HG03045 (cell line): Measurements from ENCODE around the gene SEC14L6.
A peak's percentile ranks its signal among the peaks of the same experiment; 100 is the strongest.

ENCODE experiments used
- ATAC-seq: cut with Tn5 transposase; IDR thresholded peaks from one replicate; pipeline ENCODE4 v1.9.1; 2021; ENCODE audit warnings: mild to moderate bottlenecking, moderate library complexity; ENCODE audit not compliant: unreplicated experiment

The SEC14L6 gene

GRCh38 chr22:30546616-30547015, at the start of gene SEC14L6:
Gene SEC14L6, minus strand, starts transcription at chr22:30546741. Its CDS starts 59 bp downstream, at chr22:30546682.
- ATAC-seq, result no peak

DNA sequence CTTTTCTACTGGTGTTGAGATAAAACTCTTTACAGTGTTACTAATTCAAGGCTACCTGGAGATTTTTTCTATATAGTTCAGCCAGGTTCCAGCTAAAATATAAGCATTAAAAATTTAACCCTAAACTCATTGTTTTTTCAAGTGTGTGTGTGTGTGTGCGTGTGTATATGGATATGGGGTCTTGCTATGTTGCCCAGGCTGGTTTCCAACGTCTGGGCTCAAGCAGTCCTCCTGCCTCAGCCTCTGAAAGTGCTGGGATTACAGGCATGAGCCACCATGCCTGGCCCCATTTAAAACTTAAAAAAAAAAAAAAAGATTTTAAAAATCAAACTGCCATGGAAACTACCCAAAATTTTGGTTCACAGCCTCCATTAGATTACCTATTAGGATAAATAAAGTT, 49.7 kb upstream of the SEC14L6 start:
- no peak for ATAC-seq

DNA sequence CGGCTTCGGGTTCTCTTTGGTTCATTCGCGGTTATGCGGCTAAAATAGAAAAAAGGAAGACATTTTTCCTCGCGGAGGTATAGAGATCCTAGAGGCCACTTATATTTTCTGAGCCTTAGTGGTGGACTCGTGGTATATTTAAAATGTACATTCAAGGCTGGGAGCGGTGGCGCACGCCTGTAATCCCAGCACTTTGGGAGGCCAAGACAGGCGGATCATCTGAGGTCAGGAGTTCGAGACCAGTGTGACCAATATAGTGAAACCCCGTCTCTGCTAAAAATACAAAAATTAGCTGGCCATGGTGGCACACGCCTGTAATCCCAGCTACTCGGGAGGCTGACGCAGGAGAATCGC, 45.8 kb upstream of the SEC14L6 start:
- peak; percentile 5 for ATAC-seq

- ATAC-seq, result peak; percentile 96
Measured at GRCh38 chr22:30591588-30592359, 45.2 kb upstream of the SEC14L6 start, which contains the start of gene PES1. Gene PES1, minus strand, starts transcription at chr22:30591910. Its CDS starts 77 bp downstream, at chr22:30591833.

DNA sequence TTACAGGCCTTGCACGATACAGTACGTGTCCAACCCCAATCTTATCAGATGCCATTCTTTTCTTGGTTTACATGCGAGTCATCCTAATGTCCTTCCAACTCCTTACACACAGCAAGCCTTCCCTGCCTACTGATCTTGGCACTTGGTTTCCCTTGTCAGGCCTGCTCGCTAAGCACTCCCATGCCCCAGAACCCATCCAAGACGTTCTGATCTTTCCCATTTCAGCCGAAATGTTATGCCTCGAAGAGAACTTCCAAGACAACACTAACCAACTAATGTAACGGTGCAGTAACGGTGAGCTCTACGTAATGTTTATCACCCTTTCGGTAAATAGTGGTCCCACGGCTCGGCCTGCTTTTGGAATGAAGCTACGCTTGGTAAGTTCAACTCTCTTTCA, 44.6 kb upstream of the SEC14L6 start:
- ATAC-seq, result no peak

- no peak for ATAC-seq
Measured at GRCh38 chr22:30586414-30586813, 39.9 kb upstream of the SEC14L6 start.

DNA sequence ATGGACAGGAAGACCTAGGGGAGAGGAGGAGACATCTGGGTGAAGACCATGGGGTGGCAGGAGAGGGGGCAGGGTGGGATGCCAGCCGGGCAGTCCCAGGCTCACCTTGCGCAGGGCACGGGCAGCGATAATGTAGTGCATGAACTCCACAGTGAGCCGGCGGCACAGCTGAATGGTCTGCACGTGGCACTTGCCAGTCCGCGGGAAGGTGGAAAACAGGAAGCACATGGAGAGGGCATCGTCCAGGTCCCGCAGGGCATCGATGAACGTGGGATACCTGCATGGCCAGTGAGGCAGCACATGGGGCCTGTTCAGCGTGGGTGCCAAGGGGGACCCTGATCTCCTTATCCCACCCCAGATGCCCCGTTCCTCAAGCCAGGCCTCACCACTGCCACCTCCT, 37.9 kb upstream of the SEC14L6 start:
- ATAC-seq, result no peak

DNA sequence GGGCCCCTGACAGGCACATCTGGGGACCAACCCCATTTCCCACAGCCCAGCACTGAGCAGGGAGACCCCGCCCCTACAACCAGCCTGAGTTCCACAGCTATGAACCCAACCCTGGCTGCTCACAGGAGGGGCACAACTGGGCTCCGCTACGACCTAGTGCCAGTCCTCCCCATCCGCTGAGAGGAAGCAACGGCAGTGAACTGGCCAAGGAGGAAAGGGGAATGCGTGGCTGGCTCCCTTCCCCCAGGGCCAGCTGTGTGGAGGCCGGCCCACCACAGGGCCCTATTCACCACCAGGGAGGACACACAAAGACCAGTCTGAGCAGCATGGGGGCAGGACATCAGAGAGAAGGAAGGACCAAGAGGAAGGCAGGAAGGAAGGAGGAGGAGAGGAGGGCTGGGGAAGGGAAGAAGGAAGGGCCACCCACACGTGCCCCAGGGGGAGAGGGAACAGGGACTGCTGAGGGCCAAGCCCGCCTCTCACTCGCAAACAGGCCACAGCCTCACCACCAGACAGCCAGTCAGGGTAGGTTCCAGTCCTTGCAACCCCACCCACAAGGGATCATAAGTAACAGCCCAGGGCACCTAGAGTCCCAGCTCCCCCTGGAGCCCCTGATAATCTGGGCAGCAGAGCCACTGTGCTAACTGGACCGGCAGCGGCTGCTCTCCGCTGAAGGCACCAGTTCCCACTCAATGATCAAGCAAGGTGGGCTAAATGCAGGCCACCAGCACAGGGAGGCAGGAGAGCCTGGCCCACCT, 36.4 kb upstream of the SEC14L6 start:
- no peak for ATAC-seq

- no peak for ATAC-seq
Measured at GRCh38 chr22:30582051-30582450, 35.5 kb upstream of the SEC14L6 start.

- ATAC-seq, result no peak
Measured at GRCh38 chr22:30580896-30581295, 34.4 kb upstream of the SEC14L6 start.

GRCh38 chr22:30578481-30578880, 31.9 kb upstream of the SEC14L6 start:
- ATAC-seq, result no peak

GRCh38 chr22:30575859-30576258, 29.3 kb upstream of the SEC14L6 start:
- no peak for ATAC-seq

GRCh38 chr22:30574997-30575671, 28.6 kb upstream of the SEC14L6 start:
- ATAC-seq, result no peak

DNA sequence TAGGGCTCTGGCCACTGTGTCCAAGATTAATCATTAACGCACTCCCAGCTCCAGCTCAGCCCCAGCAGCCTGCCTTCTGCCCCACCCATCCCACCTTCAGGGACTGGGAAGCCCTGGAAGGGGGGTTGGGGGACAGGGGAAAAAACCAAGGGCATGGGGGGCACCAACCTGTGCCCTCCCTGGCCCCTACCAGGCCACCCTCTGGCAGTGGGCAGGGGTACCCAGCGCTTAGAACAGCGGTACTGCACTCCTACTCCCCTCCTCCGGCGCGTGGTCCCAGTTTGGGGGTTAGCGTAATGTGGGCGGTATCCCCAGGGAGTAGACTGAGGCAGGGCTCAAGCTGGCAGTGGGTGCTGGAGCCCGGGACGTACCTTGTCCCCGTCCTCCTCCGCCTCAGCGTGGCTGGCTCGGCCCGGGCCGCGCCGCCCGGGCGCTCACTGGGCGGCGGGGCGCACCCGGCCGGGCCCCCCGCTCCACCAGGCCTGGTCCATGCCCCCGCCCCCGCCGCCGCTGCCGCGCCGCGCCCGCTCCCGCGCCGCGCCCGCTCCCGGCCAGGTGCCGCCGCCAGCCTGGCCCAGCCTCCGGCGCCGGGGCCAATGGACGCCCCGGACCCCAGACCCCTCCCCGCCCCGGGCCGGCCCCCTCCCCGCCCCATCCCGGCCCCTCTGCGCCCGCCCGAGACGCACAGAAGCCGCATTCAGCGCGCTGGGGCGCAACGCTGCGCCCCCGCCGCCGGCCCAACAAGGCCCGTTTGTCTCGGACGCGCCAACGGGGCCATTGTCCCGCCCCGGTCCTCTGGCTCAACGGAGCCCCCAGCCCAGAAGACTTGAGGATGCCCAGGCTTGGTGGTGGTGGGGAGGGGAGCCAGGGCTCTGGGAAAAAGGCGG, 27.8 kb upstream of the SEC14L6 start, which contains the start of gene GAL3ST1:
GAL3ST1 (minus strand) TSS at position 571 of the 887 bp plus-strand sequence. CDS start 17,273 bp downstream, outside the sequence.
- no peak for ATAC-seq

DNA sequence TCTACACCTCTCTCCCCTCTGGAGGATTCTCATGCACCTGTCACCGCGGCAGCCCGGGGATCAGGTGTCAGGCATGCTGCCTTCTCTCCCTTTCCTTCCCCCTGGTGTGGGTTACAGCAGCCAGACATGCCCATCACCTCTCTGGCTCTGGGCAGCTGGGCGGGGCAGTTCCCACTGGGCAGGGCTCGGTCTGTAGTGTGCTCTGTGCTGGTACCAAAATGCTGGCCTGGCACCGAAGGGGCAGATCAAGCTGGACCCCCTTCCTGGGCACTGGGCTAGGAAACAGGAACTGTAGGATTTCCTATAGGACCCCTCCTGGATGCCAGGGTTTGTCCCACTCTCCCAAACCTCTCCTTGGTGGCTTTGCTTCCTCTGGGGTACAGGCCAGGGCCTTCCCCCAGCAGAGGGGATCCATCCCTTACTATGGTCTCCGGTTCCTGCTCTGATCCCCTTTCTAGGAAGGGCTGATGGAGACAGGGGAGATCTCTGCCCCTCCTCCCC, 27.1 kb upstream of the SEC14L6 start:
- ATAC-seq, result no peak

DNA sequence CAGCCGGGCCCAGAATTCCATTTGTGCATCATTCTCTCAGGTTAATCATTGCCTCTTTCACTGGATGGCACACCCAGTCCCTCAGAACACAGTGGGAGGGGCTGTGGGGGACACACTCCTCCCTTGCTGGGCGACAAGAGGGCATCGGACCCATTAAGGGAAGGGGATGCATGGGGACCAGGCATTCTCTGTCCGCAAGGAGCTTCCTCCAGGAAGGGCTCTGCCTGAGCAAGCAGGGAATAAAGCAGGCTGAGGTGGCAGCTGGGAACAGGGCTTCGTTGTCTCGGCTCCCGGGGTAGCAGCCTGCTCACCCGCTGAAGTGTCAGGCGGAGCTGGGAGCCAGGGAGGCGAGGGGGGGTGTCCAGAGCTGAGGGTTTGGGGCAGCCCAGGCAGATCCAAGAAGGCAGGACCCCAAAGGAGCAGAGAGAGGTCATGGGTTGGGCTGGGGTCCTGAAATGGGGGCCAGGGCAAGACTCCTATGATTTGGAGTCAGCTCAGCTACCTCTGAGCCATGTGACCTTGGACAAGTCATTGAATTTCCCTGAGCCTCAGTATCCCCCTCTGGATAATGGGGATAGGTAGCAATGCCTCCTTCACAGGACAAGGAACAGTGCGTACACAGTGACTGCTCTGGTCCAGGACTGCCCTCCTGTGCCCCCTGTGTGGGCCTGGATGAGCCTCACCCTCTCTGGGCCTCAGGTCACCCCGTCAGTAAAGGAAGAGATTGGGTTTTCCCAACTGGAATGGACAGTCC, 26.5 kb upstream of the SEC14L6 start:
- no peak for ATAC-seq

DNA sequence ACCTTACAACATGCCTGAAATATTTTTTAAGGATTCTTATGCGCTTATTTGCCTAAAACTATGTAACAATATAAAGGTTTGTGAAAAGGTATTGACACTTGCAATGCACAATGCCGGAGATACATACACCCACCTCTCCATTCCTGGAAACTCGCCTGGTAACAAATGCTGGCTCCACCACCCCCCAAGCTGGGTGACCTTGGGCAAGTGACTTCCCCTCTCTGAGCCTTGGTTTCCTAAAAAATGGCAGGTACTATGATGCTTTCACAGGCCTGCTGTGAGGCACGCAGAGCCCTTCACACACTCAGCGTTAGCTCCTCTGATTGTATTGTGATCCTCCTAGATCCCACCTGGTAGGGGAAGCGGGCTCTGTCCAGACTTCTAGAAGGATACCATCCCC, 25.7 kb upstream of the SEC14L6 start:
- no peak for ATAC-seq

GRCh38 chr22:30569674-30570202, 23.2 kb upstream of the SEC14L6 start:
- ATAC-seq, result no peak

DNA sequence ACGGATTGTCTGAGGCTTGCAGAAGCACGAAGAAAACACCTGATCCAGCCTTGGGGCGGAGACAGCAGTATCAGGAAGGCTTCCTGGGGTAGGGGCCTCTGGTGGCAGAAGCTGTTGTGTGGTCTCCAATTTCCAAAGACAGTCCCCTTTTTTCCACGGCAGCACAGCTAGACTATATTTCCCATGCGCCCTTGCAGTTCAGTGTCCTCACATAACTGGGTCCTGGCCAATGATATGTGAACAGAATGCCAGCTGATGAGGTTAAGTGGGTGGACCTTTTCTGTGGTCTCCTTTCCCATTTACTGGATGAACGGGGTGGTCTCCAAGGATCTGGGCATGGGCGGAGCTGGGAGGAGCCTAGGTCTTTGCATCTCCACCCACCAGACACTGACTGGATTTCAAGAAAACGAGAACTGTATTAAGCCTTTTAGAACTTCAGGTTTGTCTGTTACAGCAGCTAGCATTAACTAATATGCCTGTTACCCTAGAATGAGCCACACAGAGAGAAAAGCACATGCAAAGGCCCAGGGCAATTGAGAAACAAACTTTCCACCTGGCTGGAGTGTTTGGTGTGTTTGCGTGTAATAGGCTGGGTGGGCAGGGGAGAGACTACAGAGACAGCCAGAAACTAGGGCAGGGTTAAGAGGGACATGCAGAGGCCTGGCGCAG, 21.7 kb upstream of the SEC14L6 start:
- ATAC-seq, result no peak
